Activated CD4-positive, alpha-beta memory T cell treated with anti-CD3 and anti-CD28 coated beads, Interleukin-2, amount 10 ng/mL, durations not matched to agents 7 days and 5 days (primary cell): ENCODE results near the gene CFAP299. TPM values are rescaled to one million over a fixed set of nuclear protein-coding genes. Genes with fewer than 3 reads are reported as not detected.
"Not testable (repeated sequence)": the region's sequence is repeated elsewhere in the genome, so short reads cannot be mapped to it uniquely, and the experiment has no call there.

ENCODE experiments used
- CTCF ChIA-PET: fragments of 350-600 bp; sonication (Branson Sonifier 250); formaldehyde crosslinking; loops from one replicate; lab custom pipeline; 2021; ENCODE audit warnings: antibody characterized with exemption, inconsistent platforms; lab: Charles Lee
- POLR2A ChIA-PET: fragments of 350-600 bp; sonication (Branson Sonifier 250); formaldehyde crosslinking; loops from one replicate; lab custom pipeline; 2021; ENCODE audit warnings: antibody characterized with exemption; lab: Charles Lee
- DNase-seq: peaks from one replicate; pipeline ENCODE4 v3.0.0-alpha.2; 2020
- H3K27ac Mint-ChIP-seq: one replicate; pipeline ENCODE4 v1.8.0; 2021; ENCODE audit warnings: mild to moderate bottlenecking, mixed read lengths
- H3K27me3 Mint-ChIP-seq: one replicate; pipeline ENCODE4 v1.8.0; 2021; ENCODE audit warnings: mixed read lengths
- H3K36me3 Mint-ChIP-seq: one replicate; pipeline ENCODE4 v1.8.0; 2021; ENCODE audit warnings: low read depth, mixed read lengths
- H3K4me1 Mint-ChIP-seq: one replicate; pipeline ENCODE4 v1.8.0; 2021; ENCODE audit warnings: mixed read lengths
- H3K4me3 Mint-ChIP-seq: one replicate; pipeline ENCODE4 v1.8.0; 2021; ENCODE audit warnings: mild to moderate bottlenecking, mixed read lengths
- H3K9me3 Mint-ChIP-seq: one replicate; pipeline ENCODE4 v1.8.0; 2021; ENCODE audit warnings: mixed read lengths
- total RNA-seq, 2 experiments: library from RNA; stranded (reverse); gene quantifications; one replicate each; pipeline ENCODE4 v1.2.3, GENCODE V29; 2021

Gene CFAP299
- total RNA-seq, 2 experiments from 2014 or later = not detected

DNA sequence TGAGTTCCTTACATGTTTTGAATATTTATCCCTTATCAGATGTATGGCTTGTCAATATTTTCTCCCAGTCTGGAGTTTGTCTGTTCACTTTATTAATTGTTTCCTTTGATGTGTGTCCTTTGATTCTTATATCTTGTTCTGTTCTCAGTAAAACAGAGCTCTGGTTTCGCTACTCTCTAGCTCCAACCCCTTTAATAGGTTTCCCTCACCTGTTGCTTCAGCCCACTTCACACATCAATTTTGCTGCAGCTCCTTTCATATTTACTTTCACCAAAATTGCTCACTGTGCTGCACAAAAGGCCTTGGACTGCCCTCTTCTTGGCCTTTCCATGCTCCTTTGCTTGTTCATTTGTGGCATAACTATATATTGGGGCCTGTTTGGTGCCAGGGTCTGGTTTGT, 85.1 kb downstream of the CFAP299 start:
- Mint-ChIP-seq H3K36me3 (no peaks in the 10 kb centered on the region), H3K4me3 (no peak overlapping the region), H3K9me3 (no peaks in the 10 kb centered on the region), H3K27me3 (no peaks in the 10 kb centered on the region), H3K27ac (no peak overlapping the region), H3K4me1 (peaks cover 14% of the 10 kb centered on the region)
- no peak for DNase-seq
- POLR2A ChIA-PET = no interaction called here
- CTCF ChIA-PET = no interaction called here

DNA sequence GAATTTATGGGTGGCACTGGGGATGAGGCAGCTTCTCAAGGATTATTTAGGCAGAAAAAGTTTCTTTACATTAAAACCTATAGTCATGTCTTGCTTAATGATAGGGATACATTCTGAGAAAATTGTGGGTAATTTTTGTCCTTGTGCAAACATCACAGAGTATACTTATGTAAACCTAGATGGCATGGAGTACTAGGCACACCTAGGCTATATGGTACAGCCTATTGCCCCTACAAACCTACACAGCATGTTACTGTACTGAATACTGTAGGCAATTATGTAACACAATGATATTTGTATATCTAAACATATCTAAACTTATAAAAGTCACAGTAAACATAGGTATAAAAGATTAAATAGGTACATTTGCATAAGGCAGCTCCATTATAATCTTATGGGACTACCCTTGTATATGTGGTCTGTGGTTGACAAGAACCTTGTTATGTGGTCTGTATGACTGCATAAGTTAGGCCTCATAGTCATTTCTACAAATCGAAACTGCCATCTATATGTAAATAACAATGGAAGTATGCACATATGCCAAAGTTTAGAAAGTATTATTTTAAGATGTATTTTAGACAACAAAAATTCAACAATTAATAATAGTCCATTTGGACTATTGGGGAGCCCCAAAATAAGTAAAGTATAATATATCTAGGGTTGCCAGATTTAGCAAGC, 87.3 kb downstream of the CFAP299 start:
- Mint-ChIP-seq H3K27me3 (no peaks in the 10 kb centered on the region), H3K4me1 (peaks cover 14% of the 10 kb centered on the region), H3K9me3 (no peaks in the 10 kb centered on the region), H3K27ac (no peak overlapping the region), H3K4me3 (no peak overlapping the region), H3K36me3 (no peaks in the 10 kb centered on the region)
- CTCF ChIA-PET = interaction anchor here (0.7 kb wide), 1 partner anchor 10 kb away, joined by 3 read pairs; no protein-coding TSS in a partner anchor
- DNase-seq = no peak
- POLR2A ChIA-PET = interaction anchor here (1.0 kb wide), 1 partner anchor 40 kb away, joined by 3 read pairs; no protein-coding TSS in a partner anchor

DNA sequence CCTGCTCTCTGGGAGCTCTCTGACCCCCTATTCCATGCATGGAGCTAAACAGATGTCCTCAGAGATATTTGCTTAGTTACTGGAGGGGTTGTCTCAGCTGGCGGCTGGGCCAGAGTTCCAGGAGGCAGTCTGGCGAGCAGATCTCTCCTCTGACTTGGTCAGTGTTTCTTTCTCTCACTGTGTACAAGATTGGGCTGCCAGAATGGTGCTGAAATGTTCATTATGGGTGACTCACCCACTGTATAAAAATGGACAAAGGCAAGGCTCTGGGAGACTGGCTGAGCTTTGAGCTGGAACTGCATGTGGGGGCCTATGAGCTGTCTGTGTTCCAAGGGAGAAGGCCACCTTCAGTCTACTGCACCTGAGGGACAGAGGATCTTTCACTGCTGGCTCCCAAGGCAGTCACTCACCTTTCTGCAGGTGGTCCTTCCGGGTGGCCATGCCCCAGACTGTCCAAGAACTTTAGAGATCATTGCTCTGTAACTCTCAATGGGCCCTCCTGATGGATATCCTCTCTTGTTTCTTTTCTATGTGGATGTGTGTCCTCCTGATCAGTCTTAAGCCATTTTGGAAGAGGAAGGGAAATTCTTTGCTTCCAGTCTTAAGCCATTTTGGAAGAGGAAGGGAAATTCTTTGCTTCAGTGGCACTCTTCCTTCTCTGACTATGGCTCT, 88.2 kb downstream of the CFAP299 start:
- no peaks in the 10 kb centered on the region for H3K9me3 Mint-ChIP-seq
- CTCF ChIA-PET = no interaction called here

DNA sequence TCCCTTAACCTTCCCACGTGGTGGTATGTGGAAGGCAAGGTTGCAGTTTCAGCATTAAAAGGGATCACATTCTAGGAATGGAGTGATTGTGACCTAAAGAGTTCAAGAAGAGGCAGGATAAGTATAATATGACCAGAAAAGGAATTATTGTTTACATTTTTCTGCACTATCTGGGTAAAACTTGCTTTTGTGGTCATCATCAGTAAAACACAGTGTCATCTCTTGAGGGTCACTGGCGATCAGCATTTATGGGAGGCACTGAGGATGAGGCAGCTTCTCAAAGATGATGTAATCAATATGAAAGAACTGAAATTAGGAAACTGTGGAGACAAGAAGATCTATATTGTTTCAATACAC, 88.7 kb downstream of the CFAP299 start:
- ChIA-PET POLR2A (no interaction called here), CTCF (no interaction called here)
- Mint-ChIP-seq H3K27ac (no peak overlapping the region), H3K9me3 (no peaks in the 10 kb centered on the region), H3K27me3 (no peaks in the 10 kb centered on the region), H3K4me3 (no peak overlapping the region), H3K4me1 (peaks cover 14% of the 10 kb centered on the region), H3K36me3 (no peaks in the 10 kb centered on the region)
- DNase-seq = no peak

More for the DNA sequence above, 88.2 kb downstream of the CFAP299 start:
- Mint-ChIP-seq H3K4me1 (peaks cover 14% of the 10 kb centered on the region), H3K36me3 (no peaks in the 10 kb centered on the region), H3K27me3 (no peaks in the 10 kb centered on the region), H3K27ac (no peak overlapping the region), H3K4me3 (no peak overlapping the region)
- DNase-seq = no peak
- POLR2A ChIA-PET = interaction anchor here (1.0 kb wide), 1 partner anchor 39 kb away, joined by 3 read pairs; no protein-coding TSS in a partner anchor

DNA sequence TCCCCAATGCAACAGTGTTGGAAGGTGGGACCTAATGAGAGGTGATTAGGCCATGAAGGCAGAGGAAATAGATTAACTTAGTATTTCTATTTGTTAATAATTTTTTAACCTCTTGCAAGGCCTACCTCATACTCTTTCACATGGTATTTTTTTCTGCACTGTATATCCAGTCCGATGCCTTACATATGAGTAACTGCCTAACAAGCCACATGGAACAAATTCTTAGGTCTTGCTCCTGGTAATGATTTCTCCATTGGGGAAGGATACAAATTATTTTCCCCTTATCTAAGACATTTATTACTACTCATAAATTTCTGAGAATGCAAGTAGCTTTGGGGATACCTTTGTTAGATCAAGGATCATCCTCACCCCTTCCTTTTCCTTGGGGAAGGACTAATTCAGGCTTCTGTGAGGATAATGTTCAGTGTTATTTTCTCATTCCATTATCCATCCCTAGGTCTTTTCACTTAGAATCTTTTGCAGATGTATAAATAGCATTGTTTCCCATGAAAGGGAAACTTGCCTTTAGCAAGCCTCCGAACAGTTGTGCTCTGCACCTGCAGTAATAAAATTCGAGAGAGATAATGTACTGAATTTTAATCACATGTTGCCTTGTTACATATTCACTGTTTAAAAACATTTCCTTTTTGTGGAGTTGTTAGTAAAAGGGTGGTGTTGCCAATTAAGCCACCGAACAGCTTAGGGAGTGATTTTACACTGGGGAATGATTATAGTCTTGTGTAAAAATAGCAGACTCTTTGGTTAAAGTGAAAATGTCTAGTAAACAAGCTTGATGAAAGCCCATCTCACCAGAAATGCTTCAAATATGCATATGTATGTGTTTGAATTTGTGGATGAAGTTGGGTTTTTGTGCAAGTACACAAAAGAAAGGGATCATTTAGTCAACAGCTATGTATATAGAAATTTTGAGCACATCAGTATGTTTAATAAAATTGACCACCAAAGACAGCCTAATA, 89.9 kb downstream of the CFAP299 start:
- peaks cover 14% of the 10 kb centered on the region for H3K4me1 Mint-ChIP-seq

DNA sequence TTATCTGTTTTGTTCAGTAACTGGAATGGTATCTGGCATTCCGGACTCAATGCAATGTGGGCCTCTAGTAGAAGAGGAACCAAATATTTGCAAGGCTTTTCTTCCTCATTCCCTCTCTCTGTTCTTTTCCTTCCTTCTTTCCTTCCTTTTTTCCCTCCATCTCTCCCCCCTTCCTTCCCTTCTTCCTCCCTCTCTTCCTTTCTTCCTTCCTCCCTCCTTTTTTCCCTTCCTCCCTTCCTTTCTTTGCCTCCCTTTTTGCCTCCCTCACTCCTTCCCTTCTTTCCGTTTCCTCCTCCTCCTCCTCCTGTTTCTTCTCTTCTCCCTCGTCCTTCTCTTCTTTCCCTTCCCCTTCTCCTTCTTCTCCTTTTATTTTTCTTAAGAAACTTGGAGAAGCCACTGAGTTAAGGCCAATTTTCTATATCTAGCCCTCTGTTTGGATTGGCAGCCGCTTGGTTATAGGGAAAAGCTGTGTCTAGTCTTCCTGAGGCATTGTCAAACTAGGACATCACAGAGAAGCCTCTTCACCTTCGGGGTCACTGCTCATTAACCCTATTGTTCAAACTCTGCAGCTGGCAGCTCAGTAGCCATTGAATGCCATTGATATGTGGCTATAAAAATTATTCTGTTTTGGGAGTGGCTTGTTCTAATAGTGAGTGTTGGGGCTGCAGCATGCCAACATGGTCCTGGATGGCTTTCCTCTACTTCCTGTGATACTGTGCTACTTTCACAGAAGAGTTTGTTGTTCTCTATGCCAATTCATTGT, 95.9 kb downstream of the CFAP299 start:
- POLR2A ChIA-PET = no interaction called here
- no peak overlapping the region for H3K27ac Mint-ChIP-seq
- H3K36me3 Mint-ChIP-seq = no peaks in the 10 kb centered on the region
- no peaks in the 10 kb centered on the region for H3K27me3 Mint-ChIP-seq
- H3K9me3 Mint-ChIP-seq = no peaks in the 10 kb centered on the region
- no peaks in the 10 kb centered on the region for H3K4me1 Mint-ChIP-seq
- DNase-seq = no peak
- no peak overlapping the region for H3K4me3 Mint-ChIP-seq
- CTCF ChIA-PET = no interaction called here

More for the DNA sequence above, 89.9 kb downstream of the CFAP299 start:
- H3K9me3 Mint-ChIP-seq = no peaks in the 10 kb centered on the region
- H3K27ac Mint-ChIP-seq = no peak overlapping the region
- POLR2A ChIA-PET = no interaction called here
- no peaks in the 10 kb centered on the region for H3K27me3 Mint-ChIP-seq
- CTCF ChIA-PET = interaction anchor here (2.0 kb wide), 1 partner anchor 9 kb away, joined by 5 read pairs; no protein-coding TSS in a partner anchor
- no peak for DNase-seq
- no peak overlapping the region for H3K4me3 Mint-ChIP-seq
- H3K36me3 Mint-ChIP-seq = no peaks in the 10 kb centered on the region

DNA sequence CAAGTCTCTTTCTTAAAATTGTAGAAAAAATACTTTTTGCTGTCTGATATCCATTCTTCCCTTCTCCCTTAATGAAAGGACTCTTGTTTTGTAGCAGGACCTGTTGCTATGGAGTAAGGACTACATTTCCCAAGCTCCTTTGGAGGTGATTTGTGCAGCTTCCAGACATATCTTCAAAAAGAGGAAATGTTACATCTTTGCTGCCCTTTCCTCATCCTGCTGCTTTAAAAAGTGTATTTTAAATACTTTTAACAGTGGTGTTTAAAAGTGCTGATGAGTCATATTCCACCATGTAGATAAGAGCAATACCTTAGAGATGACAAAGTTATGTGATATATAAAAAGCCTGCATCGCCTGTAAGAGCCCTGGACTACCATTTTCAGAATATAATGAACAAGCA, 98.7 kb downstream of the CFAP299 start:
- CTCF ChIA-PET = interaction anchor here (1.7 kb wide), 1 partner anchor 8 kb away, joined by 5 read pairs; no protein-coding TSS in a partner anchor

DNA sequence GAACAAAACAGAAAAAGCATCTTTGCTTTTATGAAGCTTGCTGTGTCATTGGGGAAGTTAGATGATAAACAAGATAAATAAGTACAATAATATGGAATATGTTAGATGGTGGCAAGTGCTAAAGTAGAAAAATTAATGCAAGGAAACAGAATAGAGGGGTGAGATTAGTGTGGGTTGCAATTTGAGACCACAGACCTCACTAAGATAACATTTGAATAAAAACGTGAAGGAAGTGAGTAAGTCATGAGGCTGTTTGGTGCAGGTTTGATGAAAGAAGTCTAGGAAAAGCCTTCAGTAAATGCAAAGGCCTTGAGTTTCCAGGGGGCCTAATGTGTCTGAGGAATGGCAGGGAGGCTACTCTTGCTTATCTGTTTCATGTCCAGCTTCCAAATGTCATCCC, 102.5 kb downstream of the CFAP299 start:
- DNase-seq = no peak
- no peaks in the 10 kb centered on the region for H3K27me3 Mint-ChIP-seq
- peaks cover 23% of the 10 kb centered on the region for H3K9me3 Mint-ChIP-seq
- no peak overlapping the region for H3K27ac Mint-ChIP-seq
- no peak overlapping the region for H3K4me3 Mint-ChIP-seq
- CTCF ChIA-PET = interaction anchor here (1.1 kb wide), 1 partner anchor 9 kb away, joined by 3 read pairs; no protein-coding TSS in a partner anchor
- POLR2A ChIA-PET = no interaction called here
- H3K4me1 Mint-ChIP-seq = peaks cover 30% of the 10 kb centered on the region
- peaks cover 26% of the 10 kb centered on the region for H3K36me3 Mint-ChIP-seq

More for the DNA sequence above, 98.7 kb downstream of the CFAP299 start:
- Mint-ChIP-seq H3K4me3 (no peak overlapping the region), H3K27ac (no peak overlapping the region), H3K4me1 (peaks cover 11% of the 10 kb centered on the region), H3K27me3 (no peaks in the 10 kb centered on the region), H3K9me3 (no peaks in the 10 kb centered on the region), H3K36me3 (no peaks in the 10 kb centered on the region)
- DNase-seq = no peak
- POLR2A ChIA-PET = no interaction called here

DNA sequence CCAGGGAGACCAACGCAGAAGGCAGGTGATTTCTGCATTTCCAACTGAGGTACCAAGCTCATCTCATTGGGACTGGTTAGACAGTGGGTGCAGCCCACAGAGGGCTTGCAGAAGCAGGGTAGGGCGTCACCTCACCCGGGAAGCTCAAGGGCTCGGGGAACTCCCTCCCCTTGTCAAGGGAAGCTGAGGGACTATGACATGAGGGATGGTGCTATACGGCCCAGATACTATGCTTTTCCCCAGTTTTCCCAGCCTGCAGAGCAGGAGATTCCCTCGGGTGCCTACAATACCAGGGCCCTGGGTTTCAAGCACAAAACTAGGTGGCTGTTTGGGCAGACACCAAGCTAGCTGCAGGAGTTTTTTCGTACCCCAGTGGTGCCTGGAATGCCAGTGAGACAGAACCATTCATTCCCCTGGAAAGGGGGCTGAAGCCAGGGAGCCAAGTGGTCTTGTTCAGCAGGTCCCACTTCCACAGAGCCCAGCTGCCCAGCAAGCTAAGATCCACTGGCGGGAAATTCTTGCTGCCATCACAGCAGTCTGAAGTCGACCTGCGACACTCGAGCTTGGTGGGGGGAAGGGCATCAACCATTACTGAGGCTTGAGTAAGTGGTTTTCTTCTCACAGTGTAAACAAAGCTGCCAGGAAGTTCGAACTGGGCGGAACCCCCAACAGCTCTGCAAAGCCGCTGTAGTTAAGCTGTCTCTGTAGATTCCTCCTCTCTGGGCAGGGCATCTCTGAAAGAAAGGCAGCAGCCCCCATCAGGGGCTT, 103.9 kb downstream of the CFAP299 start:
- not testable (repeated sequence) for H3K4me3 Mint-ChIP-seq

DNA sequence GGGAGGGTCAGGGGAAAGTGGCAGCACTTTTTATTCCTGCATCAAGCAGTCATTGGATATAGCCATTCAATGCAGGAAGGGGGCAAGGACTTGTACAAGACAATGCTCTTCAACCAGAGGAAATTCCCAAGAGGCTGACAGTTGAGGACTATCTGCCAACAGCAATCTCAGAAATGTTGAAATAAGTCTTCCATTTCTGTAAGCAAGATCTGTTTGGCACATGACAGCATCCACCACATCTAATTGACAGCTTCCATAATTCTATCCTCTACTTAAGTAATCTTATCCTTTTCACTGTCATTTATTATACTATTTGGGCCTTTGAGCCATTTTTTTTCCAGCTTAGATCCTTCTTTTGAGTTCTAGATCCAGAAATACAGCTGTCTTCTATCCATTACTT, 110.7 kb downstream of the CFAP299 start:
- H3K27ac Mint-ChIP-seq = no peak overlapping the region
- ChIA-PET POLR2A (no interaction called here), CTCF (no interaction called here)
- H3K4me1 Mint-ChIP-seq = no peaks in the 10 kb centered on the region
- no peak overlapping the region for H3K4me3 Mint-ChIP-seq
- peaks cover 27% of the 10 kb centered on the region for H3K9me3 Mint-ChIP-seq
- peaks cover 14% of the 10 kb centered on the region for H3K36me3 Mint-ChIP-seq
- DNase-seq = no peak
- H3K27me3 Mint-ChIP-seq = no peaks in the 10 kb centered on the region

More for the DNA sequence above, 103.9 kb downstream of the CFAP299 start:
- H3K9me3 Mint-ChIP-seq = peaks cover 29% of the 10 kb centered on the region
- H3K27ac Mint-ChIP-seq = peak overlapping the region; percentile 62
- DNase-seq = peak; percentile 66
- ChIA-PET POLR2A (interaction anchor here (0.6 to 1.4 kb wide), 5 partner anchors 23 to 254 kb away, joined by 3 to 4 read pairs (median 3); no protein-coding TSS in a partner anchor), CTCF (interaction anchor here (0.9 to 1.5 kb wide), 3 partner anchors 12 to 53 kb away, joined by 3 to 4 read pairs (median 3); no protein-coding TSS in a partner anchor)
- not testable (repeated sequence) for H3K27me3 Mint-ChIP-seq
- peaks cover 30% of the 10 kb centered on the region for H3K4me1 Mint-ChIP-seq
- H3K36me3 Mint-ChIP-seq = peaks cover 26% of the 10 kb centered on the region

DNA sequence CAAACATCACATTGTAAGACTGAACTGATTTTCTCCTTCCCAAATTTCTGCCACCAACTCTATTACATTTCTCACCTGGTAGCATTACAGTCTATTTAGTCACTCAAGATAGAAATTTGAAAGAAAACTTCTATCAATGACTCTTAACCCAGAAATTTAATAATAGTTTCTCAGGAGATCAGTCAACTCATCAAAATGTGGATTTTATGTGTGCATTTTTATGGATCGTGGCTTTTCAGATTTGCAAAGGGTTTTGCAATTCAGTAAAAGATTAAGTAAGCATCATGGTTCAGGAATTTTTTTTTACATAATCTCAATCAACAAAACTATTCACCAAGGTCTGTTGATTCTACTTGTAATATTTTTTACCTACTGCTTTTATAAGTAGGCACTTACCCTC, 111.1 kb downstream of the CFAP299 start:
- CTCF ChIA-PET = no interaction called here
- H3K4me3 Mint-ChIP-seq = no peak overlapping the region
- peaks cover 10% of the 10 kb centered on the region for H3K36me3 Mint-ChIP-seq
- H3K27ac Mint-ChIP-seq = no peak overlapping the region
- peaks cover 26% of the 10 kb centered on the region for H3K9me3 Mint-ChIP-seq
- POLR2A ChIA-PET = no interaction called here
- H3K27me3 Mint-ChIP-seq = no peaks in the 10 kb centered on the region
- no peaks in the 10 kb centered on the region for H3K4me1 Mint-ChIP-seq
- no peak for DNase-seq
